NT2/D1 (cell line): Measurements from ENCODE around the gene CYFIP1.

Experiments
- DNase-seq: peaks from one replicate; pipeline ENCODE4 v3.0.0-alpha.2; 2011; ENCODE audit warnings: low read depth, low spot score
- H3K27me3 ChIP-seq: 2 replicates; pipeline ENCODE4 v1.6.0; 2011; ENCODE audit warnings: mild to moderate bottlenecking; ENCODE audit not compliant: insufficient read length, insufficient read depth
- H3K36me3 ChIP-seq: 2 replicates; pipeline ENCODE4 v1.6.1; 2011; ENCODE audit warnings: mild to moderate bottlenecking, low read length, mixed read lengths; ENCODE audit not compliant: insufficient read depth, insufficient read length
- H3K4me1 ChIP-seq: 2 replicates; pipeline ENCODE4 v1.5.1; 2011; ENCODE audit not compliant: insufficient read depth, insufficient read length
- H3K4me3 ChIP-seq: 2 replicates; pipeline ENCODE4 v1.5.1; 2011; ENCODE audit warnings: low read depth; ENCODE audit not compliant: insufficient read length
- H3K9ac ChIP-seq: 2 replicates; pipeline ENCODE4 v1.6.0; 2011; ENCODE audit warnings: low read depth; ENCODE audit not compliant: insufficient read length
- H3K9me3 ChIP-seq: 2 replicates; pipeline ENCODE4 v1.5.1; 2011; ENCODE audit warnings: mild to moderate bottlenecking, low read length; ENCODE audit not compliant: insufficient read depth
- SUZ12 ChIP-seq: IDR thresholded peaks from 2 replicates; pipeline ENCODE4 v1.6.1; 2011; ENCODE audit not compliant: insufficient read length, insufficient read depth; ENCODE audit errors: extremely low read depth
- YY1 ChIP-seq: IDR thresholded peaks from 2 replicates; pipeline ENCODE4 v1.6.1; 2011; ENCODE audit not compliant: insufficient read length, insufficient read depth
- ZNF274 ChIP-seq: IDR thresholded peaks from 2 replicates; pipeline ENCODE4 v1.6.1; 2011; ENCODE audit warnings: mild to moderate bottlenecking, low read depth, low read length

Gene CYFIP1

DNA sequence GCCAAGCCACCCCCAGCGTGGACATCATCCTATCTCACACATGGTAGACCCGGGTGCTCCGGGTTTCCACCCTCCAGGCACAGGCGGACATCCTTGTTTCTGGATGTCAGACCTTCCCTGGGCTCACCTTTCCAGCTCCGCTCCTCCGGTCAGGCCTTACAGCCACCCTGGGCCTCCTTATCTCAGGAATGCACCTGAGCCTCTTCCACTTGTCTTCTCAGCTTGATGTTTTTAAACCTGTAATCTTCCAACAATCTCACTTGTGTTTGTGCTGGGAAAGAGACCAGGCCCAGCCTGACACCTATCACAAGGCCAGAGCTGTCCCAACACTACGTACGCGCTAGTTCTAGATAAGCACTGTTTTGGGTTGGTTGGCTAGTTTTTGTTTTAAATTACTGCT lies 87.8 kb downstream of the CYFIP1 start:
- no peak for TF ChIP-seq SUZ12
- TF ChIP-seq ZNF274, result no peak
- no peak for TF ChIP-seq YY1
- no peaks in the 10 kb centered on the region for H3K27me3 ChIP-seq
- no peak overlapping the region for H3K4me3 ChIP-seq
- H3K9me3 ChIP-seq, result no peaks in the 10 kb centered on the region
- DNase-seq, result no peak
- no peak overlapping the region for H3K9ac ChIP-seq
- no peaks in the 10 kb centered on the region for H3K4me1 ChIP-seq
- H3K36me3 ChIP-seq, result peaks cover 46% of the 10 kb centered on the region

GRCh38 chr15:22891426-22892210 lies 88.5 kb downstream of the CYFIP1 start:
- TF ChIP-seq SUZ12 (no peak), ZNF274 (no peak), YY1 (no peak)
- Histone ChIP-seq H3K4me1 (no peaks in the 10 kb centered on the region), H3K9me3 (no peaks in the 10 kb centered on the region), H3K27me3 (no peaks in the 10 kb centered on the region), H3K9ac (no peak overlapping the region), H3K4me3 (no peak overlapping the region), H3K36me3 (peaks cover 44% of the 10 kb centered on the region)
- DNase-seq, result no peak

DNA sequence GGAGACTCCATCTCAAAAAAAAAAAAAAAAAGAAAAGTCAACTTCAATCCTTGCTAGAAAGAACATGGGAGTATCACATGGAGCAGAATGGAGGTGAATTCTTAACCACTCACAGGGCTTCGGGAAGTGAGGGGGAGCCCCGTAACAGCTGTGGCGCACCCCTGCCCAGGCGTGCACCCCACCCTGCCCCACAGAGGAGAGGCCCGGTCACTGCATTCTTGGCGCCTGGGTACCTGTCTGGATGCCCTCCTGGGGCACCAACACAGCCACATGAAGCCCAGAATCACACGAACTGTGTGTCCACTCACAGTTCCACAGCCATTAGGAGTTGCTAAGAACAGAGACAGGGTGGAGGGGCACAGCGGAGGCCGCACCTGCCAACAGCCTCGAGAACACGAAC lies 89.9 kb downstream of the CYFIP1 start:
- Histone ChIP-seq H3K4me3 (no peak overlapping the region), H3K4me1 (no peaks in the 10 kb centered on the region), H3K9ac (no peak overlapping the region), H3K27me3 (no peaks in the 10 kb centered on the region), H3K9me3 (no peaks in the 10 kb centered on the region), H3K36me3 (peaks cover 44% of the 10 kb centered on the region)
- no peak for DNase-seq
- TF ChIP-seq YY1, result no peak
- no peak for TF ChIP-seq SUZ12
- no peak for TF ChIP-seq ZNF274

DNA sequence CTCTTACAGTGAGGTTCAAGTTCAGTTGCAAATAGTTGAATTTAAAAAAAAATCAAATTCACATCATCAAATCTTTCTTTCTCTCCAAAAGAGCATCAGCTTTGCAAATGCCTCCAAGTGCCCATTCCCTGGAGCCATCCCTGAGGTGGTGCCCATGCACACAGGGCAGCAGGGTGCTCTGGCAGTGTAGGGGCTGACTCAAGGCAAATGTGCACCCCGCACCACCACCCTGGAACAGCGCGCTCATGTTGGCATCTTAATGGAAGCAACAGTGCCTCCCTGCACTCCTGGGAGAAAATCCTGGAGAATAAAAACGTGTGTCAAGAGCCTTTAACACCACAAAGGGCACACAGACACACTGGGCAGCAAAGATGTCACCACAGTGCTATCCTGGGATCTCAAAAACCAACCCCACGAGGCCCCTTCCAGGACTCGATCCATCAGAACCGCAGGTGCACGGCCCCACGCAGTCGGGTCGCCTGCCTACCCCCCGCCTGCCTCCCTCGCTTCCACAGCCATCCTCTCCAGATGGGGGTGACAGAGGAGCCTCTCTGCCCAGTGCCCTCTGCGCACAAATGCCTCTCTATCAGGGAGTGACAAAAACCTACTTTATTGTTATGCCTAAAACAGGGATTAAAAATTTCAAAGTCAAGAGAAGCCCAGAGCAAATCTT lies 90.9 kb downstream of the CYFIP1 start:
- H3K4me3 ChIP-seq, result no peak overlapping the region
- H3K36me3 ChIP-seq, result peaks cover 44% of the 10 kb centered on the region
- DNase-seq, result no peak
- H3K9ac ChIP-seq, result no peak overlapping the region
- H3K9me3 ChIP-seq, result no peaks in the 10 kb centered on the region
- no peaks in the 10 kb centered on the region for H3K27me3 ChIP-seq
- no peak for TF ChIP-seq SUZ12
- TF ChIP-seq YY1, result no peak
- TF ChIP-seq ZNF274, result no peak
- no peaks in the 10 kb centered on the region for H3K4me1 ChIP-seq

- no peaks in the 10 kb centered on the region for H3K27me3 ChIP-seq
- H3K36me3 ChIP-seq, result peaks cover 37% of the 10 kb centered on the region
- no peaks in the 10 kb centered on the region for H3K4me1 ChIP-seq
- TF ChIP-seq YY1 (no peak), ZNF274 (no peak), SUZ12 (no peak)
- H3K9ac ChIP-seq, result no peak overlapping the region
- no peak for DNase-seq
- no peak overlapping the region for H3K4me3 ChIP-seq
- no peaks in the 10 kb centered on the region for H3K9me3 ChIP-seq
These were observed 91.9 kb downstream of the CYFIP1 start for GRCh38 chr15:22888120-22888859.

DNA sequence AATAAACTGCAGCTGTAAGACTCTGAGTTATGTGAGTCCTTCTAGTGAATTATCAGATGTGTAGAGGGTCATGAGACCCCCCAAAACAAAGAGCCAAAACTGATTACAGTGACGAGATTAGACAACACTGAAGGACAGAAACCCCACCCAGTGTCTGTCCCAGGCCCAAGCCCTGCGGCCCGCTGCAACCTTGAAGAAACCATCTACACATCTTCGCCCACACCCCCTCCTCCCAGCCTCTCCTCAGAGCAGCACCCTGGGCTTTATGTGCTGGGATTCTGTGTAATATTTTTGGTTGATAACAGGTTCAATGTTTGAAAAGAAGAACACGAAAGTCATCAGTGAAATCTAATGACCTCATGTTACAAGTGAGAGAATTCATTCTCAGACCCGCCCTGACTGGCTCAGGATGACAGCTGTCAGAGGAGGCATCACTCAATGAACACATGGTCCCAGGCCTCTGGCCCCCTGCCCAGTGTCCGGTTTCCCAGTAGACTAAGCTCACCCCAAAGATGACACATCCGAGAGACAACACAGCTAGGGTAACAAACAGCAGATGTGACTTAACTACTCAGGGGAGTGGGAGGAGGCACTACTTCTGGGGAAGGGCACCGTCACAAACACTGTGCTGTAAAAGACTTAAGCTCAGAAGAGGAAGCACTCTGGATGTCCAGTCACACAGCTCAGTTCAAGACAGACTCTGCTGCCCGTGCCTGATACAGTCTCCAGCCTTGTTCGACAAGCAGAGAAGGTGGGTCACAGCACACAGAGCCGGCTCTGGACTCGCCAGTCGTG lies 92.8 kb downstream of the CYFIP1 start:
- H3K27me3 ChIP-seq, result no peaks in the 10 kb centered on the region
- H3K36me3 ChIP-seq, result peaks cover 35% of the 10 kb centered on the region
- H3K9ac ChIP-seq, result no peak overlapping the region
- no peak overlapping the region for H3K4me3 ChIP-seq
- no peak for TF ChIP-seq YY1
- TF ChIP-seq ZNF274, result no peak
- TF ChIP-seq SUZ12, result no peak
- DNase-seq, result no peak
- no peaks in the 10 kb centered on the region for H3K4me1 ChIP-seq
- no peaks in the 10 kb centered on the region for H3K9me3 ChIP-seq

- DNase-seq, result no peak
- peaks cover 43% of the 10 kb centered on the region for H3K36me3 ChIP-seq
- H3K9me3 ChIP-seq, result no peaks in the 10 kb centered on the region
- H3K27me3 ChIP-seq, result no peaks in the 10 kb centered on the region
- H3K9ac ChIP-seq, result no peak overlapping the region
- no peaks in the 10 kb centered on the region for H3K4me1 ChIP-seq
- TF ChIP-seq SUZ12, result no peak
- no peak for TF ChIP-seq YY1
- no peak for TF ChIP-seq ZNF274
- no peak overlapping the region for H3K4me3 ChIP-seq
These were observed 95.0 kb downstream of the CYFIP1 start for GRCh38 chr15:22885120-22885519.
